ENCODE measurements around the gene SP7. TPM values are rescaled to one million over a fixed set of nuclear protein-coding genes. Genes with fewer than 3 reads are reported as not detected.

The SP7 gene
- total and polyA plus RNA-seq, 2 donors from 2014 or later = not detected

GRCh38 chr12:53380794-53381730 is 44.9 kb upstream of the SP7 start:
- H3K4me1 ChIP-seq (ENCODE audit: control insufficient read depth in 2 of 3, insufficient read depth in 2 of 3, low read depth in 1 of 3, low read length in 3 of 3) = peaks cover 0 to 35% (median 32%) of the 10 kb centered on the region in 3 donors
- TF ChIP-seq CTCF (IDR thresholded peaks at IDR 0.05; ENCODE audit: borderline replicate concordance, extremely low read depth, insufficient read depth) = no peak
- peak overlapping the region; percentile 43 to 75 (median 47) for H3K4me3 ChIP-seq (ENCODE audit: low read length in 3 of 3)
- H3K27me3 ChIP-seq (ENCODE audit: control insufficient read depth, insufficient read depth, low read length) = no peaks in the 10 kb centered on the region
- FAIRE-seq (no peak), DNase-seq (peak in 3 of 5 donors; percentile 54 to 66 (median 62))
- H3K27ac ChIP-seq (ENCODE audit: low read depth in 2 of 2, low read length in 2 of 2) = peak overlapping the region; percentile 58 to 88
- H3K9me3 ChIP-seq (ENCODE audit: control insufficient read depth in 2 of 3, insufficient read depth in 1 of 3, low read length in 3 of 3) = no peaks in the 10 kb centered on the region
- peak overlapping the region; percentile 15 to 38 (median 34) for H3K9ac ChIP-seq (ENCODE audit: low read length in 3 of 3)
- H3K36me3 ChIP-seq (ENCODE audit: control insufficient read depth in 2 of 3, insufficient read depth in 3 of 3, low read length in 3 of 3) = peaks cover 7 to 14% (median 11%) of the 10 kb centered on the region in 3 donors
- intact Hi-C loops (cut with DNase I) = no loop called here

- Histone ChIP-seq H3K36me3 (ENCODE audit: control insufficient read depth in 2 of 3, insufficient read depth in 3 of 3, low read length in 3 of 3) (peaks cover 7 to 14% (median 11%) of the 10 kb centered on the region in 3 donors), H3K27me3 (ENCODE audit: control insufficient read depth, insufficient read depth, low read length) (no peaks in the 10 kb centered on the region), H3K4me3 (ENCODE audit: low read length in 3 of 3) (peak within 1 kb of the TSS; percentile 69 to 83 (median 75)), H3K9me3 (ENCODE audit: control insufficient read depth in 2 of 3, insufficient read depth in 1 of 3, low read length in 3 of 3) (no peaks in the 10 kb centered on the region), H3K4me1 (ENCODE audit: control insufficient read depth in 2 of 3, insufficient read depth in 2 of 3, low read depth in 1 of 3, low read length in 3 of 3) (peaks cover 0 to 35% (median 32%) of the 10 kb centered on the region in 3 donors), H3K27ac (ENCODE audit: low read depth in 2 of 2, low read length in 2 of 2) (peak within 1 kb of the TSS; percentile 98), H3K9ac (ENCODE audit: low read length in 3 of 3) (peak within 1 kb of the TSS; percentile 54 to 96 (median 56))
- DNase-seq (peak; percentile 92 to 98 (median 96)), FAIRE-seq (no peak)
- intact Hi-C loops (cut with DNase I) = no loop called here
- no peak for TF ChIP-seq CTCF (IDR thresholded peaks at IDR 0.05; ENCODE audit: borderline replicate concordance, extremely low read depth, insufficient read depth)
Observed at GRCh38 chr12:53380104-53380793, 44.1 kb upstream of the SP7 start, which contains the start of gene SP1. SP1 (plus strand) TSS chr12:53380176; CDS start chr12:53380292, 116 bp downstream.

GRCh38 chr12:53379389-53380103 is 43.4 kb upstream of the SP7 start:
- no peaks in the 10 kb centered on the region for H3K27me3 ChIP-seq (ENCODE audit: control insufficient read depth, insufficient read depth, low read length)
- peak overlapping the region; percentile 98 for H3K27ac ChIP-seq (ENCODE audit: low read depth in 2 of 2, low read length in 2 of 2)
- peak; percentile 99 to 100 (median 100) for DNase-seq
- no peaks in the 10 kb centered on the region for H3K9me3 ChIP-seq (ENCODE audit: control insufficient read depth in 2 of 3, insufficient read depth in 1 of 3, low read length in 3 of 3)
- intact Hi-C loops (cut with DNase I) = no loop called here
- H3K9ac ChIP-seq (ENCODE audit: low read length in 3 of 3) = peak overlapping the region; percentile 54 to 96 (median 56)
- H3K4me1 ChIP-seq (ENCODE audit: control insufficient read depth in 2 of 3, insufficient read depth in 2 of 3, low read depth in 1 of 3, low read length in 3 of 3) = peaks cover 0 to 34% (median 30%) of the 10 kb centered on the region in 3 donors
- no peak for TF ChIP-seq CTCF (IDR thresholded peaks at IDR 0.05; ENCODE audit: borderline replicate concordance, extremely low read depth, insufficient read depth)
- H3K4me3 ChIP-seq (ENCODE audit: low read length in 3 of 3) = peak overlapping the region; percentile 65 to 83 (median 69)
- peak; percentile 99 for FAIRE-seq
- peaks cover 7 to 14% (median 11%) of the 10 kb centered on the region in 3 donors for H3K36me3 ChIP-seq (ENCODE audit: control insufficient read depth in 2 of 3, insufficient read depth in 3 of 3, low read length in 3 of 3)
